Heart right ventricle (tissue), 16 donors: ENCODE data around the gene RPS6KA2. TPM values are rescaled to one million over a fixed set of nuclear protein-coding genes. Genes with fewer than 3 reads are reported as not detected.

ENCODE experiments used
- ATAC-seq, 8 donors: fragments of 200-7000 bp; cut with Tn5 transposase; one replicate each; pipeline ENCODE4 v1.9.1; 2020; ENCODE audit warnings: mild to moderate bottlenecking in 8 of 8, moderate library complexity in 8 of 8, moderate number of reproducible peaks in 1 of 8
- DNase-seq, 2 donors: peaks; one replicate each; pipeline ENCODE4 v3.0.0-alpha.2; 2020
- H3K27ac ChIP-seq, 10 donors: fragments of 200-600 bp; sonication (generic) in 2 of 10; one replicate each; pipeline versions ENCODE4 v1.5.0 to v1.8.0; 2020 to 2022; ENCODE audit warnings: mild to moderate bottlenecking in 3 of 10
- H3K27me3 ChIP-seq, 7 donors: fragments of 200-600 bp; one replicate each; pipeline ENCODE4 v1.8.0; 2021 to 2022; ENCODE audit warnings: mild to moderate bottlenecking in 2 of 7
- H3K36me3 ChIP-seq, 9 donors: fragments of 200-600 bp; sonication (generic) in 1 of 9; one replicate each; pipeline versions ENCODE4 v1.5.0 to v1.8.0; 2020 to 2022; ENCODE audit warnings: mild to moderate bottlenecking in 2 of 9
- H3K4me1 ChIP-seq, 9 donors: fragments of 200-600 bp; sonication (generic) in 1 of 9; one replicate each; pipeline versions ENCODE4 v1.5.0 to v1.8.0; 2020 to 2022; ENCODE audit warnings: mild to moderate bottlenecking in 4 of 9
- H3K4me3 ChIP-seq, 10 donors: fragments of 200-600 bp; sonication (generic) in 2 of 10; one replicate each; pipeline versions ENCODE4 v1.5.0 to v1.8.0; 2020 to 2022; ENCODE audit warnings: mild to moderate bottlenecking in 7 of 10, moderate library complexity in 2 of 10
- H3K9me3 ChIP-seq, 11 donors: fragments of 200-600 bp in 10 of 11; sonication (generic) in 2 of 11; one replicate each; pipeline versions ENCODE4 v1.5.0 to v1.8.0; 2013 to 2022; ENCODE audit warnings: mild to moderate bottlenecking in 2 of 11, control low read depth in 1 of 11, moderate library complexity in 1 of 11
- CTCF ChIP-seq, 9 donors: fragments of 200-600 bp; sonication (generic) in 2 of 9; IDR thresholded peaks; one replicate each; pipeline versions ENCODE4 v1.5.0 to v1.8.0; 2021 to 2022; ENCODE audit warnings: antibody characterized with exemption in 9 of 9, mild to moderate bottlenecking in 5 of 9, moderate library complexity in 1 of 9
- WGBS, 2 donors: extraction: QIAGEN DNeasy Blood & Tissue Kit; methylation state at CpG; one replicate each; pipeline ENCODE4 v1.1.7; 2013; ENCODE audit warnings: inconsistent platforms in 1 of 2; 5-methylcytosine and 5-hydroxymethylcytosine counted together
- intact Hi-C, 10 donors: fragments of 100-400 bp; cut with DNase I; formaldehyde crosslinking; loops; one replicate each; pipeline versions ENCODE4 v1.11.1 to v1.14.2; 2022
- long read RNA-seq, 3 donors: library from polyadenylated mRNA; unstranded; transcript quantifications; one replicate each; pipeline ENCODE4 v2.0.0, GENCODE V29; 2020 to 2021
- polyA plus RNA-seq, 2 donors: library from polyadenylated mRNA; stranded (reverse); fragments of 200-250 nt; gene quantifications; one replicate each; pipeline ENCODE4 v1.2.3, GENCODE V29; 2013
- total RNA-seq, 10 donors: library from RNA; stranded (reverse); fragmentation: NEBNext Ultra II Directional in 3 of 10; extraction: Animal tissue kit (Norgen Biotek cat#: 25700) in 3 of 10; gene quantifications; one replicate each; pipeline versions ENCODE4 v1.2.1 to v1.2.4, GENCODE V29; 2021 to 2023
- donor health status: Arrhythmogenic right ventricular cardiomyopathy.
- donor health status: ischemic (EF 13 %, LVEDD 7.1; RV severe dilation, severe dysfunction).
- donor health status: healthy with polysubstance abuse.
- donor health status: DM: no; HTN: yes; CAD: no.
- donor health status: DM: no; HTN: no; CAD: no.
- donor health status: ischemic (EF 25% LVEDD 6.9; RV normal size, moderate dysfunction).
- donor health status: ischemic (EF 25% LVEDD 5.7; RV mildly dilated, moderate dysfunction).
- donor health status: healthy.
- donor health status: DM: yes; HTN: yes; CAD: no.
- donor health status: Ischemic cardiomyopathy.
- donor health status: ischemic (EF 35%, LVEDD 5.7; RV mildly dilated, moderate dysfunction).
- donor health status: nonischemic (EF 11% LVEDD 7.7; RV severe dilation, severe dysfunction).
- donor health status: DM: yes; HTN: yes; CAD: no.
- donor health status: PGD.
- donor health status: ischemic (EF 29% LVEDD 5.4; RV normal size, mild dysfunction).
- donor health status: nonischemic (EF 23%, LVEDD 6.1; RV moderate dilation, normal function).

RPS6KA2 gene
- total RNA-seq (10 to 100 TPM; 47.7 to 91.4 (median 76.0) TPM), polyA plus RNA-seq (10 to 100 TPM; 20.3 to 65.2 TPM)
- long read RNA-seq, donor 1, full-length matches to known transcripts = 64 of 165 reads
- long read RNA-seq, donor 1, partial matches to known transcripts = 27 of 165 reads
- long read RNA-seq, donor 1, other reads (novel, unspliced or antisense) = 74 of 165 reads
- long read RNA-seq, donor 2, full-length matches to known transcripts = 90 of 221 reads
- long read RNA-seq, donor 2, partial matches to known transcripts = 40 of 221 reads
- long read RNA-seq, donor 2, other reads (novel, unspliced or antisense) = 91 of 221 reads
- long read RNA-seq, donor 3, full-length matches to known transcripts = 7 of 168 reads
- long read RNA-seq, donor 3, partial matches to known transcripts = 21 of 168 reads
- long read RNA-seq, donor 3, other reads (novel, unspliced or antisense) = 140 of 168 reads

- peaks cover 5 to 76% (median 59%) of the 10 kb centered on the region in 9 donors for H3K4me1 ChIP-seq
- peak within 1 kb of the TSS; percentile 78 to 97 (median 92) for H3K4me3 ChIP-seq
- peak; percentile 100 for DNase-seq
- no peaks in the 10 kb centered on the region for H3K9me3 ChIP-seq
- peak in 4 of 9 donors; percentile 28 to 43 (median 36) for TF ChIP-seq CTCF (IDR thresholded peaks at IDR 0.05)
- intact Hi-C loops = loop anchor here in 6 of 10 donors (1.0 to 10.0 kb wide), 6 partner anchors 64 to 142 kb away; no protein-coding TSS in a partner anchor
- H3K36me3 ChIP-seq = no peaks in the 10 kb centered on the region
- peaks cover 0 to 14% (median 0%) of the 10 kb centered on the region in 7 donors for H3K27me3 ChIP-seq
- WGBS, 2 donors = 0 to 1% methylated on average over 67 to 86 of the region's 87 CpGs
- peak within 1 kb of the TSS; percentile 85 to 97 (median 90) for H3K27ac ChIP-seq
- peak; percentile 93 to 97 (median 95) for ATAC-seq
Measured at GRCh38 chr6:166627033-166627874, at the start of gene RPS6KA2. RPS6KA2 (minus strand) TSS chr6:166627251; CDS start chr6:166627019, 232 bp downstream.

- Histone ChIP-seq H3K4me3 (no peak overlapping the region), H3K9me3 (peaks cover 0 to 6% (median 0%) of the 10 kb centered on the region in 11 donors), H3K27ac (no peak overlapping the region), H3K4me1 (peaks cover 0 to 35% (median 30%) of the 10 kb centered on the region in 9 donors), H3K36me3 (no peaks in the 10 kb centered on the region), H3K27me3 (peaks cover 0 to 14% (median 0%) of the 10 kb centered on the region in 7 donors)
- TF ChIP-seq CTCF (IDR thresholded peaks at IDR 0.05) = peak in 1 of 9 donors; percentile 22
- 69 to 80% methylated on average over 14 of the region's 14 CpGs for WGBS, 2 donors
- ATAC-seq (peak in 2 of 8 donors; percentile 18 to 27), DNase-seq (no peak)
- intact Hi-C loops = no loop called here
Measured at GRCh38 chr6:166676270-166676860, 49.3 kb upstream of the RPS6KA2 start.

- 93 to 94% methylated on average over 9 of the region's 9 CpGs for WGBS, 2 donors
- Histone ChIP-seq H3K4me3 (no peak overlapping the region), H3K27me3 (peaks cover 0 to 18% (median 0%) of the 10 kb centered on the region in 7 donors), H3K9me3 (peaks cover 0 to 6% (median 0%) of the 10 kb centered on the region in 11 donors), H3K4me1 (peaks cover 0 to 39% (median 31%) of the 10 kb centered on the region in 9 donors), H3K36me3 (no peaks in the 10 kb centered on the region), H3K27ac (no peak overlapping the region)
- ATAC-seq (no peak), DNase-seq (no peak)
- intact Hi-C loops = no loop called here
- TF ChIP-seq CTCF (IDR thresholded peaks at IDR 0.05) = no peak
Measured at GRCh38 chr6:166675736-166676135, 48.7 kb upstream of the RPS6KA2 start.

- peaks cover 0 to 6% (median 0%) of the 10 kb centered on the region in 11 donors for H3K9me3 ChIP-seq
- DNase-seq = no peak
- intact Hi-C loops = no loop called here
Measured at GRCh38 chr6:166673309-166673708, 46.3 kb upstream of the RPS6KA2 start.

More at GRCh38 chr6:166673309-166673708, 46.3 kb upstream of the RPS6KA2 start:
- no peak overlapping the region for H3K27ac ChIP-seq
- TF ChIP-seq CTCF (IDR thresholded peaks at IDR 0.05) = no peak
- WGBS, 2 donors = 76 to 78% methylated on average over 6 of the region's 6 CpGs
- H3K27me3 ChIP-seq = peaks cover 0 to 18% (median 0%) of the 10 kb centered on the region in 7 donors
- no peak for ATAC-seq
- H3K36me3 ChIP-seq = no peaks in the 10 kb centered on the region
- peaks cover 0 to 39% (median 31%) of the 10 kb centered on the region in 9 donors for H3K4me1 ChIP-seq
- no peak overlapping the region for H3K4me3 ChIP-seq
